ENCODE data around the gene UNC13B.

Gene UNC13B

DNA sequence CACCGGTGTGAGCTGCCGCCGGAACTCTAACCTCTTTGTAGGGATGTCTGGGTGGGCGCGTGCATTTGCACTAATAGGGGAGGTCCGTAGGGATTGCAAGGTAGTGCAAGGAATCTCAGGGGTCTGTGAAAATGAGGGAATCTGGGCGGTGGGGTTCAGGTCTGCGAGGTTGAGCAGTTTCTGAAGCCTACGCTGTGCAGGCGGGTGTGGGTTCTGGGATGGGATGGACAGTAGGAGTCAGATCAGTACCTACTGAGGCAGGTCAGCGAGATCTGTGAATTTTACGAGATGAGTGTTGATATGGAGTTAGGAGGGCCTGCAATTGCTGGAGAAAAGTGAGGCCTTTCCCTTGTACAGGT is 45.3 kb upstream of the UNC13B start (continued):
- TF ChIP-seq SCRT1 (tag by site-specific recombination; IDR thresholded peaks at IDR 0.05; ENCODE audit: borderline replicate concordance) (no peak), RBAK (tag by site-specific recombination; IDR thresholded peaks at IDR 0.05) (no peak), SP2 (tag by site-specific recombination; IDR thresholded peaks at IDR 0.05) (no peak), SP3 (tag by site-specific recombination; IDR thresholded peaks at IDR 0.05) (no peak), KLF10 (tag by site-specific recombination; IDR thresholded peaks at IDR 0.05) (no peak), MEIS1 (CRISPR knock-in tag; IDR thresholded peaks at IDR 0.05; ENCODE audit: borderline replicate concordance) (no peak), ZNF24 (tag by site-specific recombination; IDR thresholded peaks at IDR 0.05) (no peak), ZSCAN16 (tag by site-specific recombination; IDR thresholded peaks at IDR 0.05) (no peak), ZBTB20 (tag by site-specific recombination; IDR thresholded peaks at IDR 0.05) (peak; percentile 36; the same call in 1 of the 2 replicates), MYNN (tag by site-specific recombination; IDR thresholded peaks at IDR 0.05; ENCODE audit: borderline replicate concordance) (no peak), ZNF544 (tag by site-specific recombination; IDR thresholded peaks at IDR 0.05) (no peak), ZNF48 (tag by site-specific recombination; IDR thresholded peaks at IDR 0.05) (no peak), SP7 (tag by site-specific recombination; IDR thresholded peaks at IDR 0.05) (0 out of 2 replicates have a peak, but pooled peaks have one; percentile 24), ZNF335 (tag by site-specific recombination; conservative IDR thresholded peaks at IDR 0.05) (peak; percentile 84), ZNF585B (tag by site-specific recombination; IDR thresholded peaks at IDR 0.05) (no peak), ZBTB48 (tag by site-specific recombination; IDR thresholded peaks at IDR 0.05) (peak; percentile 75; the same call in 1 of the 2 replicates), WT1 (tag by site-specific recombination; IDR thresholded peaks at IDR 0.05) (no peak), SALL2 (tag by site-specific recombination; IDR thresholded peaks at IDR 0.05; ENCODE audit: borderline replicate concordance) (no peak), HOXC10 (CRISPR knock-in tag; IDR thresholded peaks at IDR 0.05) (no peak), SCRT2 (tag by site-specific recombination; IDR thresholded peaks at IDR 0.05) (peak; percentile 52; the same call in 1 of the 2 replicates)
- TF ChIP-seq, protein P1, sequence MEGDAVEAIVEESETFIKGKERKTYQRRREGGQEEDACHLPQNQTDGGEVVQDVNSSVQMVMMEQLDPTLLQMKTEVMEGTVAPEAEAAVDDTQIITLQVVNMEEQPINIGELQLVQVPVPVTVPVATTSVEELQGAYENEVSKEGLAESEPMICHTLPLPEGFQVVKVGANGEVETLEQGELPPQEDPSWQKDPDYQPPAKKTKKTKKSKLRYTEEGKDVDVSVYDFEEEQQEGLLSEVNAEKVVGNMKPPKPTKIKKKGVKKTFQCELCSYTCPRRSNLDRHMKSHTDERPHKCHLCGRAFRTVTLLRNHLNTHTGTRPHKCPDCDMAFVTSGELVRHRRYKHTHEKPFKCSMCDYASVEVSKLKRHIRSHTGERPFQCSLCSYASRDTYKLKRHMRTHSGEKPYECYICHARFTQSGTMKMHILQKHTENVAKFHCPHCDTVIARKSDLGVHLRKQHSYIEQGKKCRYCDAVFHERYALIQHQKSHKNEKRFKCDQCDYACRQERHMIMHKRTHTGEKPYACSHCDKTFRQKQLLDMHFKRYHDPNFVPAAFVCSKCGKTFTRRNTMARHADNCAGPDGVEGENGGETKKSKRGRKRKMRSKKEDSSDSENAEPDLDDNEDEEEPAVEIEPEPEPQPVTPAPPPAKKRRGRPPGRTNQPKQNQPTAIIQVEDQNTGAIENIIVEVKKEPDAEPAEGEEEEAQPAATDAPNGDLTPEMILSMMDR (tag by site-specific recombination; IDR thresholded peaks at IDR 0.05) = no peak
- TF ChIP-seq, protein P2, sequence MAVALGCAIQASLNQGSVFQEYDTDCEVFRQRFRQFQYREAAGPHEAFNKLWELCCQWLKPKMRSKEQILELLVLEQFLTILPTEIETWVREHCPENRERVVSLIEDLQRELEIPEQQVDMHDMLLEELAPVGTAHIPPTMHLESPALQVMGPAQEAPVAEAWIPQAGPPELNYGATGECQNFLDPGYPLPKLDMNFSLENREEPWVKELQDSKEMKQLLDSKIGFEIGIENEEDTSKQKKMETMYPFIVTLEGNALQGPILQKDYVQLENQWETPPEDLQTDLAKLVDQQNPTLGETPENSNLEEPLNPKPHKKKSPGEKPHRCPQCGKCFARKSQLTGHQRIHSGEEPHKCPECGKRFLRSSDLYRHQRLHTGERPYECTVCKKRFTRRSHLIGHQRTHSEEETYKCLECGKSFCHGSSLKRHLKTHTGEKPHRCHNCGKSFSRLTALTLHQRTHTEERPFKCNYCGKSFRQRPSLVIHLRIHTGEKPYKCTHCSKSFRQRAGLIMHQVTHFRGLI (tag by site-specific recombination; IDR thresholded peaks at IDR 0.05) = no peak
- TF ChIP-seq, protein P3, sequence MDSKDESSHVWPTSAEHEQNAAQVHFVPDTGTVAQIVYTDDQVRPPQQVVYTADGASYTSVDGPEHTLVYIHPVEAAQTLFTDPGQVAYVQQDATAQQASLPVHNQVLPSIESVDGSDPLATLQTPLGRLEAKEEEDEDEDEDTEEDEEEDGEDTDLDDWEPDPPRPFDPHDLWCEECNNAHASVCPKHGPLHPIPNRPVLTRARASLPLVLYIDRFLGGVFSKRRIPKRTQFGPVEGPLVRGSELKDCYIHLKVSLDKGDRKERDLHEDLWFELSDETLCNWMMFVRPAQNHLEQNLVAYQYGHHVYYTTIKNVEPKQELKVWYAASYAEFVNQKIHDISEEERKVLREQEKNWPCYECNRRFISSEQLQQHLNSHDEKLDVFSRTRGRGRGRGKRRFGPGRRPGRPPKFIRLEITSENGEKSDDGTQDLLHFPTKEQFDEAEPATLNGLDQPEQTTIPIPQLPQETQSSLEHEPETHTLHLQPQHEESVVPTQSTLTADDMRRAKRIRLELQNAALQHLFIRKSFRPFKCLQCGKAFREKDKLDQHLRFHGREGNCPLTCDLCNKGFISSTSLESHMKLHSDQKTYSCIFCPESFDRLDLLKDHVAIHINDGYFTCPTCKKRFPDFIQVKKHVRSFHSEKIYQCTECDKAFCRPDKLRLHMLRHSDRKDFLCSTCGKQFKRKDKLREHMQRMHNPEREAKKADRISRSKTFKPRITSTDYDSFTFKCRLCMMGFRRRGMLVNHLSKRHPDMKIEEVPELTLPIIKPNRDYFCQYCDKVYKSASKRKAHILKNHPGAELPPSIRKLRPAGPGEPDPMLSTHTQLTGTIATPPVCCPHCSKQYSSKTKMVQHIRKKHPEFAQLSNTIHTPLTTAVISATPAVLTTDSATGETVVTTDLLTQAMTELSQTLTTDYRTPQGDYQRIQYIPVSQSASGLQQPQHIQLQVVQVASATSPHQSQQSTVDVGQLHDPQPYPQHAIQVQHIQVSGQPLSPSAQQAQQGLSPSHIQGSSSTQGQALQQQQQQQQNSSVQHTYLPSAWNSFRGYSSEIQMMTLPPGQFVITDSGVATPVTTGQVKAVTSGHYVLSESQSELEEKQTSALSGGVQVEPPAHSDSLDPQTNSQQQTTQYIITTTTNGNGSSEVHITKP (tag by site-specific recombination; IDR thresholded peaks at IDR 0.05) = 0 out of 2 replicates have a peak, but pooled peaks have one; percentile 9
- TF ChIP-seq, protein P4, sequence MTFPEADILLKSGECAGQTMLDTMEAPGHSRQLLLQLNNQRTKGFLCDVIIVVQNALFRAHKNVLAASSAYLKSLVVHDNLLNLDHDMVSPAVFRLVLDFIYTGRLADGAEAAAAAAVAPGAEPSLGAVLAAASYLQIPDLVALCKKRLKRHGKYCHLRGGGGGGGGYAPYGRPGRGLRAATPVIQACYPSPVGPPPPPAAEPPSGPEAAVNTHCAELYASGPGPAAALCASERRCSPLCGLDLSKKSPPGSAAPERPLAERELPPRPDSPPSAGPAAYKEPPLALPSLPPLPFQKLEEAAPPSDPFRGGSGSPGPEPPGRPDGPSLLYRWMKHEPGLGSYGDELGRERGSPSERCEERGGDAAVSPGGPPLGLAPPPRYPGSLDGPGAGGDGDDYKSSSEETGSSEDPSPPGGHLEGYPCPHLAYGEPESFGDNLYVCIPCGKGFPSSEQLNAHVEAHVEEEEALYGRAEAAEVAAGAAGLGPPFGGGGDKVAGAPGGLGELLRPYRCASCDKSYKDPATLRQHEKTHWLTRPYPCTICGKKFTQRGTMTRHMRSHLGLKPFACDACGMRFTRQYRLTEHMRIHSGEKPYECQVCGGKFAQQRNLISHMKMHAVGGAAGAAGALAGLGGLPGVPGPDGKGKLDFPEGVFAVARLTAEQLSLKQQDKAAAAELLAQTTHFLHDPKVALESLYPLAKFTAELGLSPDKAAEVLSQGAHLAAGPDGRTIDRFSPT (tag by site-specific recombination; IDR thresholded peaks at IDR 0.05) = no peak
- TF ChIP-seq, protein P5, sequence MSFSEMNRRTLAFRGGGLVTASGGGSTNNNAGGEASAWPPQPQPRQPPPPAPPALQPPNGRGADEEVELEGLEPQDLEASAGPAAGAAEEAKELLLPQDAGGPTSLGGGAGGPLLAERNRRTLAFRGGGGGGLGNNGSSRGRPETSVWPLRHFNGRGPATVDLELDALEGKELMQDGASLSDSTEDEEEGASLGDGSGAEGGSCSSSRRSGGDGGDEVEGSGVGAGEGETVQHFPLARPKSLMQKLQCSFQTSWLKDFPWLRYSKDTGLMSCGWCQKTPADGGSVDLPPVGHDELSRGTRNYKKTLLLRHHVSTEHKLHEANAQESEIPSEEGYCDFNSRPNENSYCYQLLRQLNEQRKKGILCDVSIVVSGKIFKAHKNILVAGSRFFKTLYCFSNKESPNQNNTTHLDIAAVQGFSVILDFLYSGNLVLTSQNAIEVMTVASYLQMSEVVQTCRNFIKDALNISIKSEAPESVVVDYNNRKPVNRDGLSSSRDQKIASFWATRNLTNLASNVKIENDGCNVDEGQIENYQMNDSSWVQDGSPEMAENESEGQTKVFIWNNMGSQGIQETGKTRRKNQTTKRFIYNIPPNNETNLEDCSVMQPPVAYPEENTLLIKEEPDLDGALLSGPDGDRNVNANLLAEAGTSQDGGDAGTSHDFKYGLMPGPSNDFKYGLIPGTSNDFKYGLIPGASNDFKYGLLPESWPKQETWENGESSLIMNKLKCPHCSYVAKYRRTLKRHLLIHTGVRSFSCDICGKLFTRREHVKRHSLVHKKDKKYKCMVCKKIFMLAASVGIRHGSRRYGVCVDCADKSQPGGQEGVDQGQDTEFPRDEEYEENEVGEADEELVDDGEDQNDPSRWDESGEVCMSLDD (tag by site-specific recombination; IDR thresholded peaks at IDR 0.05) = 0 out of 2 replicates have a peak, but pooled peaks have one; percentile 57
